HepG2 (cell line): ENCODE results near the gene PTGIS. TPM values are rescaled to one million over a fixed set of nuclear protein-coding genes. Genes with fewer than 3 reads are reported as not detected.
A peak's percentile ranks its signal among the peaks of the same experiment; 100 is the strongest.

Source experiments
- ATAC-seq: fragments of 200-7000 bp; cut with Tn5 transposase; 3 replicates; pipeline ENCODE4 v1.9.1; 2020; ENCODE audit warnings: mild to moderate bottlenecking, moderate library complexity
- BruUV-seq: library from RNA; stranded (reverse); fragments of 400-500 nt; replicated peaks from 2 replicates; lab custom pipeline; 2021; lab: Mats Ljungman, UMichigan
- CTCF ChIA-PET: fragments of 300-600 bp; formaldehyde crosslinking; extraction: SDS; loops from one replicate; lab custom pipeline; 2021; ENCODE audit warnings: low total read pairs, inconsistent platforms, low intra/inter-chr PET ratio; lab: Yijun Ruan, JAX
- POLR2A ChIA-PET: fragments of 350-600 bp; sonication (Branson Sonifier 250); formaldehyde crosslinking; loops from one replicate; lab custom pipeline; 2020; ENCODE audit warnings: antibody characterized with exemption, inconsistent platforms; lab: Yijun Ruan, JAX
- DNase-seq: peaks from one replicate; pipeline ENCODE4 v3.0.0-alpha.2; 2015; ENCODE audit warnings: low spot score
- FAIRE-seq: peaks from 3 replicates; lab custom pipeline; 2011; peaks lifted over from hg19 to GRCh38; lab: Jason Lieb, UNC
- H2AFZ ChIP-seq: one replicate; pipeline ENCODE4 v1.6.1; 2011; ENCODE audit warnings: low read length, inconsistent platforms
- H3K27ac ChIP-seq: fragments of 300-600 bp; 3 replicates; pipeline ENCODE4 v1.8.0; 2011; ENCODE audit warnings: mixed run types, mild to moderate bottlenecking, mixed read lengths, low read length, inconsistent platforms; ENCODE audit not compliant: insufficient read depth; ENCODE audit errors: extremely low read length
- H3K27me3 ChIP-seq, 2 experiments: fragments of 200-600 bp in 1 of 2; 2 replicates in 1 of 2; 3 replicates in 1 of 2; pipeline versions ENCODE4 v1.6.0 to v1.8.0; 2011; ENCODE audit warnings: low read length in 2 of 2, mild to moderate bottlenecking in 2 of 2, moderate library complexity in 2 of 2, inconsistent platforms in 1 of 2; ENCODE audit not compliant: insufficient read depth in 2 of 2, control insufficient read depth in 1 of 2
- H3K36me3 ChIP-seq, 2 experiments: fragments of 200-600 bp in 1 of 2; replicated peaks in 1 of 2; 2 replicates in 1 of 2; 3 replicates in 1 of 2; pipeline versions ENCODE4 v1.5.1 to v1.8.0; 2011; ENCODE audit warnings: low read length in 2 of 2, inconsistent platforms in 1 of 2; ENCODE audit not compliant: insufficient read depth in 2 of 2, control insufficient read depth in 1 of 2
- H3K4me1 ChIP-seq: 2 replicates; pipeline ENCODE4 v1.5.1; 2012; ENCODE audit warnings: low read length, inconsistent platforms; ENCODE audit not compliant: insufficient read depth
- H3K4me2 ChIP-seq: 2 replicates; pipeline ENCODE4 v1.6.0; 2011; ENCODE audit warnings: low read depth, low read length, inconsistent platforms
- H3K4me3 ChIP-seq, 3 experiments: fragments of 200-600 bp in 1 of 3; sonication (generic), shearing (Covaris generic) in 1 of 3; replicated peaks in 1 of 3; 2 replicates each; pipeline ENCODE4 v1.5.1; 2011 to 2016; ENCODE audit warnings: low read length in 3 of 3, inconsistent platforms in 2 of 3, low read depth in 2 of 3, mild to moderate bottlenecking in 2 of 3, control low read depth in 1 of 3, mixed read lengths in 1 of 3; ENCODE audit not compliant: insufficient read depth in 1 of 3
- H3K79me2 ChIP-seq: one replicate; pipeline ENCODE4 v1.6.1; 2011; ENCODE audit warnings: low read length, inconsistent platforms; ENCODE audit not compliant: insufficient read depth
- H3K9ac ChIP-seq: 2 replicates; pipeline ENCODE4 v1.6.0; 2011; ENCODE audit warnings: mild to moderate bottlenecking, low read depth, low read length, inconsistent platforms; ENCODE audit not compliant: insufficient read depth
- H3K9me3 ChIP-seq: 2 replicates; pipeline ENCODE4 v1.5.1; 2012; ENCODE audit warnings: mild to moderate bottlenecking, low read length
- H4K20me1 ChIP-seq: 2 replicates; pipeline ENCODE4 v1.6.0; 2011; ENCODE audit warnings: inconsistent platforms, mild to moderate bottlenecking, low read length, moderate library complexity; ENCODE audit not compliant: insufficient read depth
- HOXA9 ChIP-seq: sonication (generic); formaldehyde crosslinking; IDR thresholded peaks from 2 replicates; pipeline ENCODE4 v1.8.1; 2022; ENCODE audit warnings: missing genetic modification reagents, mild to moderate bottlenecking, moderate library complexity, borderline replicate concordance
- MAFK ChIP-seq, 2 experiments: IDR thresholded peaks in 1 of 2; conservative IDR thresholded peaks in 1 of 2; 2 replicates each; pipeline ENCODE4 v1.6.1; 2011; ENCODE audit warnings: improper control_type of control experiment in 2 of 2, low read length in 2 of 2
- MLLT10 ChIP-seq: sonication (generic); formaldehyde crosslinking; IDR thresholded peaks from 2 replicates; pipeline ENCODE4 v1.4.0; 2020; ENCODE audit warnings: missing genetic modification reagents
- YY1 ChIP-seq: IDR thresholded peaks from 2 replicates; pipeline ENCODE4 v1.6.1; 2011; ENCODE audit warnings: low read length, low read depth, moderate library complexity, mild to moderate bottlenecking; ENCODE audit not compliant: insufficient read depth, insufficient replicate concordance
- ZFP90 ChIP-seq: sonication (generic); formaldehyde crosslinking; IDR thresholded peaks from 2 replicates; pipeline ENCODE4 v1.8.0; 2022; ENCODE audit warnings: missing genetic modification reagents, mild to moderate bottlenecking, inconsistent platforms, borderline replicate concordance
- ZNF207 ChIP-seq: fragments of 450-650 bp; IDR thresholded peaks from 2 replicates; pipeline ENCODE4 v1.6.1; 2016; ENCODE audit warnings: antibody characterized with exemption, borderline replicate concordance
- ZNF230 ChIP-seq: sonication (generic); formaldehyde crosslinking; IDR thresholded peaks from 2 replicates; pipeline ENCODE4 v1.4.0; 2020; ENCODE audit warnings: mild to moderate bottlenecking, missing genetic modification reagents
- ZNF607 ChIP-seq: sonication (generic); formaldehyde crosslinking; IDR thresholded peaks from 2 replicates; pipeline ENCODE4 v1.5.1; 2020; ENCODE audit warnings: missing genetic modification reagents, mild to moderate bottlenecking, borderline replicate concordance
- ZNF724P ChIP-seq: sonication (generic); formaldehyde crosslinking; IDR thresholded peaks from 2 replicates; pipeline ENCODE4 v1.8.0; 2022; ENCODE audit warnings: missing genetic modification reagents, borderline replicate concordance
- ZNF850 ChIP-seq: sonication (generic); formaldehyde crosslinking; conservative IDR thresholded peaks from 2 replicates; pipeline ENCODE4 v1.9.0; 2021; ENCODE audit warnings: mild to moderate bottlenecking, missing genetic modification reagents
- WGBS: methylation state at CpG from one replicate; pipeline ENCODE4 v1.1.6; 2017; ENCODE audit warnings: low lambda C conversion rate; 5-methylcytosine and 5-hydroxymethylcytosine counted together
- in situ Hi-C: cut with HindIII; loops from 2 replicates; pipeline ENCODE4 v1.10.0; 2017; ENCODE audit warnings: low pct_unique_long_range_greater_than_20kb; ENCODE audit not compliant: extremely low pct_ligation_motif_present
- intact Hi-C: fragments of 100-400 bp; cut with micrococcal nuclease; formaldehyde crosslinking; loops from one replicate; pipeline ENCODE4 v1.10.0; 2022; ENCODE audit not compliant: unreplicated experiment
- polyA plus RNA-seq, 8 experiments: library from polyadenylated mRNA; depleted of rRNA in 3 of 8; stranded (reverse) in 7 of 8; unstranded in 1 of 8; fragments of >200 nt; fragmentation: Illumina TruSeq in 4 of 8; extraction: Trizol in 4 of 8; gene quantifications; 2 replicates each; pipeline versions ENCODE4 v1.2.1 to v1.2.3, GENCODE V29; 2011 to 2016; ENCODE audit warnings: low read depth in 4 of 8, missing spikeins in 1 of 8, mixed read lengths in 1 of 8; ENCODE audit not compliant: insufficient read depth in 1 of 8
- total RNA-seq, 5 experiments: library from RNA; depleted of rRNA; stranded (reverse); fragments of >200 nt; fragmentation: Illumina TruSeq; extraction: Trizol; gene quantifications; 2 replicates each; pipeline ENCODE4 v1.2.3, GENCODE V29; 2016; ENCODE audit warnings: low read depth in 1 of 5

The PTGIS gene
- total and polyA plus RNA-seq, 2 of the 13 experiments (the other 11 are each of a cell fraction or from before 2014, with no cell fraction given), result not detected

DNA sequence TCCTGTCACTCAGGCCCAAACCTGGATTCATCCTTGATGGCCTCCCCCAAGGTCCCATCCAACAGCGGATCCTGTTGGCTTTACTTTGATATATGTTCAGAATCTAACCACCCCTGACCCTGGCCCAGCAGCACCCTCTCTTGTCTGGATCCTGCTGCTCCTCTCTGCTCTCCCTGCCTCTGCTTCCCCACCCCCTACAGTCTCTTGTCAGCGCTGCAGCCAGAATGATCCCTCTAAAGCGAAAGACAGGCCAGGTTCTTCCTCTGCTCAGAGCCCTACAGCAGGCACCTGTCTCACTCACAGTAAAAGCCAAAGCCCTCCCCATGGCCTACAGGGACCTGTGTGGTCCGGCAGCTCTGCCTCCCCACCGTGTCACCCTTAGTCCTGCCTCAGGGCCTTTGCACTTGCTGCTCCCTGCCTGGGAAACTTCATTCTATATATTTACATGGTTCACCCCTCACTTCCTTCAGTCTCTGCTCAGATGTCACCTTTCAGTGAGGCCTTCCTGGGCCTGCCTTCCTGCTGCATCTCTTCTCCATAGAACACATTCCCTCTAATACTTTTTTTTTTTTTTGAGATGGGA, 48.1 kb downstream of the PTGIS start:
- H3K27me3 ChIP-seq, result peaks cover 2 to 23% of the 10 kb centered on the region in 2 experiments; a peak in 2 of 5 replicates
- H4K20me1 ChIP-seq, result no peaks in the 10 kb centered on the region
- no peak for DNase-seq
- ChIA-PET POLR2A (no interaction called here), CTCF (interaction anchor here (1.2 kb wide), 1 partner anchor 186 kb away, joined by 3 read pairs; no protein-coding TSS in a partner anchor)
- H3K9me3 ChIP-seq, result no peaks in the 10 kb centered on the region
- H3K9ac ChIP-seq, result no peak overlapping the region
- H3K27ac ChIP-seq, result no peak overlapping the region
- H3K79me2 ChIP-seq, result no peaks in the 10 kb centered on the region
- no peak overlapping the region for H3K4me3 ChIP-seq
- no peak for TF ChIP-seq MLLT10
- TF ChIP-seq ZNF850 (CRISPR knock-in tag), result no peak
- no peak for TF ChIP-seq ZNF724P (CRISPR knock-in tag)
- no peak for TF ChIP-seq YY1
- 0 out of 2 replicates have a peak, but pooled peaks have one; percentile 42 for TF ChIP-seq ZFP90 (CRISPR knock-in tag)
- intact Hi-C loops (no loop called here), in situ Hi-C loops (no loop called here)
- H3K4me2 ChIP-seq, result no peak overlapping the region
- no TSS peak for BruUV-seq
- no peaks in the 10 kb centered on the region for H3K36me3 ChIP-seq
- no peak overlapping the region for H2AFZ ChIP-seq
- ATAC-seq, result peak; percentile 72
- no peak for FAIRE-seq
- no peaks in the 10 kb centered on the region for H3K4me1 ChIP-seq
- 26% methylated on average over 5 of the region's 5 CpGs for WGBS

- no peak overlapping the region for H3K27ac ChIP-seq
- no peak overlapping the region for H2AFZ ChIP-seq
- 0% methylated on average over 4 of the region's 4 CpGs for WGBS
- no peaks in the 10 kb centered on the region for H4K20me1 ChIP-seq
- H3K79me2 ChIP-seq, result no peaks in the 10 kb centered on the region
- H3K36me3 ChIP-seq, result no peaks in the 10 kb centered on the region
- H3K9ac ChIP-seq, result no peak overlapping the region
- ATAC-seq (no peak), DNase-seq (no peak), FAIRE-seq (no peak)
- no peaks in the 10 kb centered on the region for H3K9me3 ChIP-seq
- CTCF ChIA-PET, result interaction anchor here (1.2 kb wide), 1 partner anchor 185 kb away, joined by 3 read pairs; no protein-coding TSS in a partner anchor
- peaks cover 2 to 29% of the 10 kb centered on the region in 2 experiments; a peak in 2 of 5 replicates for H3K27me3 ChIP-seq
- no peak overlapping the region for H3K4me2 ChIP-seq
- H3K4me3 ChIP-seq, result no peak overlapping the region
- intact Hi-C loops (no loop called here), in situ Hi-C loops (no loop called here)
- no TSS peak for BruUV-seq
- POLR2A ChIA-PET, result no interaction called here
- TF ChIP-seq MAFK (conservative IDR thresholded peaks at IDR 0.05 in 1 of 2, IDR thresholded peaks at IDR 0.05 in 1 of 2; ENCODE audit: low read length in 2 of 2), result peak in 1 of 2 experiments; percentile 46; a peak in 1 of 4 replicates
- TF ChIP-seq ZNF230, result no peak
- TF ChIP-seq ZNF607, result no peak
- TF ChIP-seq ZNF207, result no peak
- no peak for TF ChIP-seq HOXA9 (CRISPR knock-in tag)
- H3K4me1 ChIP-seq, result no peaks in the 10 kb centered on the region
Measured at GRCh38 chr20:49519212-49519712, 48.7 kb downstream of the PTGIS start.
